ENCODE results near the gene CNTNAP2. TPM values are rescaled to one million over a fixed set of nuclear protein-coding genes. Genes with fewer than 3 reads are reported as not detected.

The CNTNAP2 gene
- total and polyA plus RNA-seq, 8 donors: 0.09 to 1.1 (median 0.38) TPM

- ATAC-seq (no peak), FAIRE-seq (no peak), DNase-seq (no peak)
Observed at GRCh38 chr7:148118371-148118770, 2001.8 kb downstream of the CNTNAP2 start.

DNA sequence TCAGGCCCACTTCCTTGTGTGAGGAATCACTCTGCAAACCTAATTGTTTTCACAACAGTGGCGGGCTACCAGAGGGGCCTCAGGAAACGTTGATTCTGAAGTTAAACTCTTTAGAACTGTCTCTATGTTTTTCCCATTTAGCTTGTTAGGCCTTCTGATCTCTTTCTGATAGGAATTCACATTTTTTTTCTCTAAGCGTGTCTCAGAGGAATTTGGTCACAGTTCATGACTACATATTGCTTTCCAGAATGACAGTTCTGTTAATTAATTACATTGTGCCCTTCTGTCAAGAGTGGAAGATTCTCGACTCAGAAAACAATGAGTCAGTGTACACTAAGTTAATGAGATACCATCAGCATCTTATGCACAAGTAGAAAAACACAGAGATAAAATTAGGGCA lies 2004.8 kb downstream of the CNTNAP2 start:
- Histone ChIP-seq H3K27ac (no peak overlapping the region), H3K27me3 (no peaks in the 10 kb centered on the region), H3K4me3 (no peak overlapping the region), H3K4me1 (no peaks in the 10 kb centered on the region), H3K36me3 (no peaks in the 10 kb centered on the region), H3K9me3 (no peaks in the 10 kb centered on the region)
- FAIRE-seq (no peak), ATAC-seq (no peak), DNase-seq (no peak)
- WGBS, 2 donors: 54 to 56% methylated on average over 4 of the region's 4 CpGs
- intact Hi-C loops (cut with DNase I): no loop called here
- TF ChIP-seq CTCF (IDR thresholded peaks at IDR 0.05): no peak

More at GRCh38 chr7:148118371-148118770, 2001.8 kb downstream of the CNTNAP2 start:
- H3K4me3 ChIP-seq: no peak overlapping the region
- TF ChIP-seq CTCF (IDR thresholded peaks at IDR 0.05): no peak
- no peaks in the 10 kb centered on the region for H3K9me3 ChIP-seq
- no peaks in the 10 kb centered on the region for H3K4me1 ChIP-seq
- no peaks in the 10 kb centered on the region for H3K36me3 ChIP-seq
- intact Hi-C loops (cut with DNase I): no loop called here
- no peak overlapping the region for H3K27ac ChIP-seq
- WGBS, 2 donors: 48 to 51% methylated on average over 5 of the region's 5 CpGs
- no peaks in the 10 kb centered on the region for H3K27me3 ChIP-seq

GRCh38 chr7:148121847-148122246 lies 2005.2 kb downstream of the CNTNAP2 start:
- H3K27me3 ChIP-seq: no peaks in the 10 kb centered on the region
- intact Hi-C loops (cut with DNase I): no loop called here
- FAIRE-seq: no peak
- ATAC-seq: no peak
- no peaks in the 10 kb centered on the region for H3K36me3 ChIP-seq
- 67 to 70% methylated on average over 4 of the region's 4 CpGs for whole genome bisulfite sequencing, 2 donors
- H3K9me3 ChIP-seq: no peaks in the 10 kb centered on the region
- H3K27ac ChIP-seq: no peak overlapping the region
- no peaks in the 10 kb centered on the region for H3K4me1 ChIP-seq
- TF ChIP-seq CTCF (IDR thresholded peaks at IDR 0.05): no peak
- DNase-seq: no peak
- no peak overlapping the region for H3K4me3 ChIP-seq

DNA sequence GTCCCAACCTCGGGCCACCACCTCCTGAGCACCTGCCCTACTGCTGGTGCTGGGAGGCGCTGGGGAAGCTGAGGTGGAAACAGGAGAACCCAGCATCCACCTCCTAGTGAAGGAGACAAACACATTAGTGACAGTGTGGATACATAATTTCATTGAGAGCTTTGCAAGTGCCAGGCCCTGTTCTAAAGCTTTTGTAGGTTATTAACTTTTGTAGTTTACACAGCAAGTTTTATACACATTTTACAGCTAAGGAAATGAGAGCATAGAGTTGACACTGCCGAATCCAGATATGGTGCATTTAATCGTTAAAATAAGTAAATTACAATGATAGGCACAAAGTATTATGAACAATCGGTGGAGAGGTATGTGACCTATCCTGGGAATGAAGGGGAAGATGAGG lies 2007.9 kb downstream of the CNTNAP2 start:
- H3K27me3 ChIP-seq: no peaks in the 10 kb centered on the region
- no peaks in the 10 kb centered on the region for H3K4me1 ChIP-seq
- H3K27ac ChIP-seq: no peak overlapping the region
- no peaks in the 10 kb centered on the region for H3K9me3 ChIP-seq
- ATAC-seq: no peak
- H3K4me3 ChIP-seq: no peak overlapping the region
- no peak for FAIRE-seq
- no peaks in the 10 kb centered on the region for H3K36me3 ChIP-seq
- intact Hi-C loops (cut with DNase I): no loop called here
- no peak for TF ChIP-seq CTCF (IDR thresholded peaks at IDR 0.05)
- WGBS, 2 donors: 60 to 68% methylated on average over 5 of the region's 5 CpGs
- DNase-seq: no peak

- Histone ChIP-seq H3K27ac (no peak overlapping the region), H3K27me3 (no peaks in the 10 kb centered on the region), H3K9me3 (no peaks in the 10 kb centered on the region), H3K4me1 (no peaks in the 10 kb centered on the region), H3K36me3 (no peaks in the 10 kb centered on the region), H3K4me3 (no peak overlapping the region)
- FAIRE-seq: no peak
- intact Hi-C loops (cut with DNase I): no loop called here
- no peak for TF ChIP-seq CTCF (IDR thresholded peaks at IDR 0.05)
- DNase-seq: no peak
- WGBS, 2 donors: 92 to 97% methylated on average over 1 of the region's 1 CpG
- no peak for ATAC-seq
Observed at GRCh38 chr7:148127374-148127773, 2010.8 kb downstream of the CNTNAP2 start.
